Karpas-422 (cell line): ENCODE results near the gene PROM1. TPM values are rescaled to one million over a fixed set of nuclear protein-coding genes. Genes with fewer than 3 reads are reported as not detected.

Experiments
- DNase-seq: peaks from one replicate; pipeline ENCODE4 v3.0.0-alpha.2; 2015
- H2AFZ ChIP-seq: fragments of 200-600 bp; sonication (generic); 2 replicates; pipeline ENCODE4 v1.6.1; 2014; ENCODE audit warnings: antibody characterized with exemption, low read length, mixed read lengths
- H3K27ac ChIP-seq: fragments of 200-600 bp; sonication (generic); 2 replicates; pipeline ENCODE4 v1.5.1; 2014; ENCODE audit warnings: mild to moderate bottlenecking, low read length, moderate library complexity
- H3K27me3 ChIP-seq: fragments of 200-600 bp; sonication (generic); 2 replicates; pipeline ENCODE4 v1.6.1; 2014; ENCODE audit warnings: low read length, mixed read lengths
- H3K36me3 ChIP-seq: fragments of 200-600 bp; sonication (generic); 2 replicates; pipeline ENCODE4 v1.6.1; 2014; ENCODE audit warnings: low read length, mixed read lengths; ENCODE audit not compliant: insufficient read depth
- H3K4me1 ChIP-seq: fragments of 200-600 bp; sonication (generic); 2 replicates; pipeline ENCODE4 v1.6.1; 2014; ENCODE audit warnings: mild to moderate bottlenecking, low read length, mixed read lengths
- H3K4me2 ChIP-seq: fragments of 200-600 bp; sonication (generic); 2 replicates; pipeline ENCODE4 v1.6.1; 2014; ENCODE audit warnings: low read length, low read depth, mild to moderate bottlenecking; ENCODE audit not compliant: poor library complexity, severe bottlenecking
- H3K4me3 ChIP-seq: fragments of 200-600 bp; sonication (generic); 2 replicates; pipeline ENCODE4 v1.5.1; 2014; ENCODE audit warnings: mild to moderate bottlenecking, antibody characterized with exemption, low read length, mixed read lengths
- H3K79me2 ChIP-seq: fragments of 200-600 bp; sonication (generic); 2 replicates; pipeline ENCODE4 v1.6.1; 2014; ENCODE audit warnings: mild to moderate bottlenecking, low read length, mixed read lengths
- H3K9ac ChIP-seq: fragments of 200-600 bp; sonication (generic); 2 replicates; pipeline ENCODE4 v1.6.0; 2014; ENCODE audit warnings: low read length
- H3K9me2 ChIP-seq: fragments of 200-600 bp; sonication (generic), shearing (Covaris generic); replicated peaks from 2 replicates; pipeline ENCODE4 v1.6.0; 2014; ENCODE audit warnings: mild to moderate bottlenecking, low read length, moderate library complexity; ENCODE audit not compliant: insufficient read depth
- H3K9me3 ChIP-seq: fragments of 300-700, 200-600 bp; sonication (generic); 2 replicates; pipeline ENCODE4 v1.6.1; 2014; ENCODE audit warnings: low read length, mixed read lengths
- H4K20me1 ChIP-seq: fragments of 200-600 bp; sonication (generic); 2 replicates; pipeline ENCODE4 v1.6.1; 2014; ENCODE audit warnings: mild to moderate bottlenecking, antibody characterized with exemption, low read length, low read depth; ENCODE audit not compliant: insufficient read depth
- total RNA-seq: library from RNA; depleted of rRNA; stranded (reverse); fragments of >200 nt; shearing (Covaris generic); gene quantifications from 2 replicates; pipeline ENCODE4 v1.2.3, GENCODE V29; 2014; ENCODE audit warnings: low replicate concordance

Gene PROM1
- total RNA-seq, 1 experiment from 2014 or later: 0.26 TPM

DNA sequence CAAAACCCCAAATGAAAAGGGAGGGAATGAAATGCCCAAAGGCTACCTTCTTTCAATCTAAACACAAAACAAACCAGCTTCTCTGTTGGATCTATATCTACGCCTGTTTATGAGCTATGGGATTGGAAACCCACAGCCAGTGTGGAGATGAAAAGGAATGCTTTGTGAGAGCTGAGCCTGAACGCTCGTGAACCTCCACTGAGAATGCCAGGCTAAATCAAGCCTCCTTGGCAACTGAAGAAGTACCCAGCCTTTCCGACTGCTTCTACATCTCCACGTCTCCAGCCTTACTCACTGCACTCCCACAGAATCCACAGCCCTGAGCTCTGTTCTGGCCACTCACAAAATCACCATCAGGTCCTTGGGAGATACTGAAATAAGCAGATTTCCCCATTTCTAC is 31.8 kb downstream of the PROM1 start:
- Histone ChIP-seq H3K36me3 (no peaks in the 10 kb centered on the region), H3K9ac (no peak overlapping the region)
- DNase-seq: no peak

DNA sequence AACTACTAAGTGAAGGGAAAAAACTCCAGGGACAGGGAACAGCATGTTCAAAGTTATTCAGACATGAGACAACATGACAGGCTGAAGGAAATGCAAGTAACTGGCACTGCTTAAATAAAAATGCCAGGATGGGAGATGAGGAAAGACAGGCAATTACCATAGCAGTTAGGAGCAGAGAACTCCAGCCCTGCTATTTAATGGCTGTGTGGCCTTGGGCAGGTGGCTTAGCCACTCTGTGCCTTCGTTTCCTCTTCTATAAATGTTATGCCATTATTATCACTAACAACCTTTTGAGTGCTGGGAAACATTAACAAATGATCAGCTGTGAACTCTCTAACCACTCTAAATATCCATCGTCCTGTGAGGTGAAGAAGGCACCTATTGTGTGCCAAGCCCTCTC is 32.7 kb downstream of the PROM1 start:
- Histone ChIP-seq H3K79me2 (no peaks in the 10 kb centered on the region), H3K4me3 (no peak overlapping the region), H3K9me3 (no peaks in the 10 kb centered on the region), H3K4me2 (no peak overlapping the region), H3K27ac (no peak overlapping the region), H3K9ac (no peak overlapping the region), H3K4me1 (no peaks in the 10 kb centered on the region), H4K20me1 (no peaks in the 10 kb centered on the region), H3K27me3 (no peaks in the 10 kb centered on the region), H3K9me2 (no peaks in the 10 kb centered on the region), H2AFZ (no peak overlapping the region), H3K36me3 (no peaks in the 10 kb centered on the region)
- DNase-seq: no peak

More for the DNA sequence above, 31.8 kb downstream of the PROM1 start:
- Histone ChIP-seq H3K27ac (no peak overlapping the region), H3K27me3 (no peaks in the 10 kb centered on the region), H4K20me1 (no peaks in the 10 kb centered on the region), H2AFZ (no peak overlapping the region; the same call in 1 of the 2 replicates), H3K4me3 (no peak overlapping the region), H3K9me3 (no peaks in the 10 kb centered on the region), H3K79me2 (no peaks in the 10 kb centered on the region), H3K4me2 (no peak overlapping the region), H3K4me1 (no peaks in the 10 kb centered on the region), H3K9me2 (no peaks in the 10 kb centered on the region)

DNA sequence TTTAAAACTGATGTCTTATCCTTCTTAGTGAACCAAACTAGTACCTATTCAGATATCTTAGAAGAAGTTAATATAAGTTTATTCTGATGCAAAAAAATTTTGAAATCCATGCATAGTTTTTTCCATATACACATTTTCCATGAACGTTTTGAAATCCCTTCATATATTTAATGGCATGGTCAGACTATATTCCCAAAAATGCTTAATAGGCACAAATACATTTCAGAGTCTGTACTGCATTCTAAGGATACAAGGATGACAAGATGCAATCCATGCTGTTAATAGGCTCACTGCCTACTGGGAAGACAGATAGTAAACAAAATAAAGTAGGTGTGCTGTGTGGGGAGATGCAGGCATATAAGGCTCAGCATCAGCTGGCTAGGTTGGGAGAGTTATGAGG is 33.2 kb downstream of the PROM1 start:
- Histone ChIP-seq H3K4me1 (no peaks in the 10 kb centered on the region), H4K20me1 (no peaks in the 10 kb centered on the region), H3K27ac (no peak overlapping the region), H3K4me3 (no peak overlapping the region), H3K9me3 (no peaks in the 10 kb centered on the region), H3K27me3 (no peaks in the 10 kb centered on the region), H3K36me3 (no peaks in the 10 kb centered on the region), H3K4me2 (no peak overlapping the region), H3K9ac (no peak overlapping the region), H3K79me2 (no peaks in the 10 kb centered on the region), H3K9me2 (no peaks in the 10 kb centered on the region), H2AFZ (no peak overlapping the region)
- DNase-seq: no peak

DNA sequence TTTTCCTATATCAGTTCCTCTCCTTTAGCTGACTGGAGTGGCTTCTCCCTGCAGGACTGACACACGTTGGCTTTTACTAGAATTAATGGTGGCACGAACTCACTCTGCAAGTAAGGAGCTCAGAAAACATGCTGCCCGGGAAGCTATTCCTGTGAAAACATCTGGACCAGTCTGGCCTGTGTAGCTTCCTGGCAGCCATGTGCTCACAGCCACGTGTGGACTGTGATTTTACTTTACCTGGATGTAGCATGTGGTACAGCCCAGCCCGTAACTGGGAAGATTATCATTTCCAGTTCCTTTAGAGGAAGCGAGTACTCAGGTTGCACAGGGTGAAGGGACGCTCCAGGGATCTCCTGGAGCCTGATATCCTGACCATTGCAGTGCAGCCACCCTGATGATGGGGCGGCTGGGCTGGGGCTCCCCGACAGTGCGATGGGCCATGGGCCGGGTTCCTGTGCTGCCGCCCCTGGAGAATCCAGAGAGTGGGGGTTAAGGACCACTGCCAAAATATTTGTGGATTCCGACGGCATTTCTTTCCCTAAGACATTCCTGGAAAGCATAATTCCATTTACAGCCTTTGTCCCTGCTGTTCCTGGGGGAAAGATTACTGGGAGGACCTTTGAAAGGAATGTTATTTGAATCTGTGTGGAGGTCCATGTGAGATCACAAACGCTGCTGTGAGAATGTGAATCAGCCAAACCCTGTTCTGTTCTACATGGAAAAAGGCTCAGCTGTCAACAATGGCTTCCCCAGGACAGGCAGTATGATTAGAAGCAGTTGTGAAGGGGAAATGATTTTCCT is 35.0 kb downstream of the PROM1 start:
- DNase-seq: no peak
- no peak overlapping the region for H3K4me2 ChIP-seq
- no peaks in the 10 kb centered on the region for H3K9me2 ChIP-seq
- no peak overlapping the region for H3K4me3 ChIP-seq
- no peaks in the 10 kb centered on the region for H3K36me3 ChIP-seq
- H3K9me3 ChIP-seq: no peaks in the 10 kb centered on the region
- no peak overlapping the region for H2AFZ ChIP-seq
- no peaks in the 10 kb centered on the region for H3K79me2 ChIP-seq
- no peaks in the 10 kb centered on the region for H4K20me1 ChIP-seq
- H3K4me1 ChIP-seq: no peaks in the 10 kb centered on the region
- no peak overlapping the region for H3K27ac ChIP-seq
- H3K9ac ChIP-seq: no peak overlapping the region
- H3K27me3 ChIP-seq: no peaks in the 10 kb centered on the region

- peaks cover 3% of the 10 kb centered on the region; the same call in 1 of the 2 replicates for H3K4me1 ChIP-seq
- DNase-seq: no peak
- no peak overlapping the region for H3K27ac ChIP-seq
- no peaks in the 10 kb centered on the region for H3K79me2 ChIP-seq
- no peaks in the 10 kb centered on the region for H3K9me2 ChIP-seq
- H3K4me2 ChIP-seq: no peak overlapping the region
- H3K9me3 ChIP-seq: no peaks in the 10 kb centered on the region
- H3K9ac ChIP-seq: no peak overlapping the region
- no peaks in the 10 kb centered on the region for H4K20me1 ChIP-seq
- no peaks in the 10 kb centered on the region for H3K36me3 ChIP-seq
- H3K4me3 ChIP-seq: no peak overlapping the region
- no peak overlapping the region for H2AFZ ChIP-seq
- no peaks in the 10 kb centered on the region for H3K27me3 ChIP-seq
Measured at GRCh38 chr4:16045687-16046086, 38.1 kb downstream of the PROM1 start.

- Histone ChIP-seq H3K4me1 (peaks cover 3% of the 10 kb centered on the region; the same call in 1 of the 2 replicates), H3K9ac (no peak overlapping the region), H3K4me3 (no peak overlapping the region), H3K9me2 (no peaks in the 10 kb centered on the region), H3K36me3 (no peaks in the 10 kb centered on the region), H3K27ac (no peak overlapping the region), H3K79me2 (no peaks in the 10 kb centered on the region), H2AFZ (no peak overlapping the region), H3K9me3 (no peaks in the 10 kb centered on the region), H3K4me2 (no peak overlapping the region), H3K27me3 (no peaks in the 10 kb centered on the region), H4K20me1 (no peaks in the 10 kb centered on the region)
- DNase-seq: no peak
Measured at GRCh38 chr4:16043642-16044498, 40.0 kb downstream of the PROM1 start.

- H3K9ac ChIP-seq: no peak overlapping the region
- H3K4me3 ChIP-seq: no peak overlapping the region
- peaks cover 6% of the 10 kb centered on the region; the same call in 1 of the 2 replicates for H3K4me1 ChIP-seq
- no peaks in the 10 kb centered on the region for H3K79me2 ChIP-seq
- no peaks in the 10 kb centered on the region for H3K9me2 ChIP-seq
- H4K20me1 ChIP-seq: no peaks in the 10 kb centered on the region
- H3K9me3 ChIP-seq: no peaks in the 10 kb centered on the region
- no peak overlapping the region for H3K27ac ChIP-seq
- DNase-seq: no peak
- no peak overlapping the region for H2AFZ ChIP-seq
- 0 out of 2 replicates have a peak, but pooled peaks cover 3% of the 10 kb centered on the region for H3K27me3 ChIP-seq
- H3K36me3 ChIP-seq: no peaks in the 10 kb centered on the region
- H3K4me2 ChIP-seq: no peak overlapping the region
Measured at GRCh38 chr4:16039139-16039538, 44.7 kb downstream of the PROM1 start.

DNA sequence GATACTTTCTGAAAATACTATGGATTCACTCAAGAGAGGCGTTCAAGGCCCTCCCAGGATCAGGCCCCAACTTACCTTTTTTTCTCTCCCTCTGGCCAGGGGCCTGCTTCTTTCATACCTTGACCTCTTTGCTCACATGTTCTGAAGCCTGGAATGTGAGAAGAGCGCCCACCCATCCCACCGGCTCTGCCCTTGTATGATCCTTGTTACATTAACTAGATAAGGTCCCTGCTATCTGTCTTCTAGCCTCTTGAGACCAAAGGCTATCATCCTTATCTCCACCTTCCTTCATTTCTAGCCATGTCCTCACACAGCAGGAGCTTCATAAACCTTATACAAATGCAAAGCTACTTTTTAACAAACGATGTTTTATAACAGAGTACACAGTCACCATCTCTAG is 45.9 kb downstream of the PROM1 start:
- Histone ChIP-seq H3K4me3 (no peak overlapping the region), H3K4me1 (peaks cover 6% of the 10 kb centered on the region; the same call in 1 of the 2 replicates), H3K27ac (no peak overlapping the region), H3K27me3 (0 out of 2 replicates have a peak, but pooled peaks cover 3% of the 10 kb centered on the region), H3K9me3 (no peaks in the 10 kb centered on the region), H3K4me2 (no peak overlapping the region), H3K36me3 (no peaks in the 10 kb centered on the region), H2AFZ (no peak overlapping the region), H3K9me2 (no peaks in the 10 kb centered on the region), H4K20me1 (no peaks in the 10 kb centered on the region), H3K9ac (no peak overlapping the region), H3K79me2 (no peaks in the 10 kb centered on the region)
- no peak for DNase-seq
